MG63 (cell line): Measurements from ENCODE around the gene CTDSP2. TPM values are rescaled to one million over a fixed set of nuclear protein-coding genes. Genes with fewer than 3 reads are reported as not detected.
"Not testable (repeated sequence)": the region's sequence is repeated elsewhere in the genome, so short reads cannot be mapped to it uniquely, and the experiment has no call there.

ENCODE experiments used
- DNase-seq: peaks from one replicate; pipeline ENCODE4 v3.0.0-alpha.2; 2020
- H3K27me3 ChIP-seq: fragments of 250-450 bp; sonication (Bioruptor Pico); 2 replicates; pipeline ENCODE4 v1.5.1; 2020; ENCODE audit warnings: mild to moderate bottlenecking, moderate library complexity
- H3K36me3 ChIP-seq: fragments of 250-450 bp; sonication (Bioruptor Pico); 2 replicates; pipeline ENCODE4 v1.5.1; 2020; ENCODE audit warnings: mild to moderate bottlenecking, moderate library complexity
- H3K4me3 ChIP-seq: fragments of 250-450 bp; sonication (Bioruptor Pico); 2 replicates; pipeline ENCODE4 v1.5.1; 2020; ENCODE audit warnings: mild to moderate bottlenecking, moderate library complexity
- H3K9me3 ChIP-seq: fragments of 250-450 bp; sonication (Bioruptor Pico); 2 replicates; pipeline ENCODE4 v1.5.1; 2020; ENCODE audit warnings: mild to moderate bottlenecking, moderate library complexity
- total RNA-seq: library from RNA; depleted of rRNA; stranded (reverse); fragments of >200 nt; shearing (Covaris generic); gene quantifications from 2 replicates; pipeline ENCODE4 v1.2.3, GENCODE V29; 2014; ENCODE audit warnings: low replicate concordance

Gene CTDSP2
- total RNA-seq, 1 experiment from 2014 or later: 73.2 TPM

DNA sequence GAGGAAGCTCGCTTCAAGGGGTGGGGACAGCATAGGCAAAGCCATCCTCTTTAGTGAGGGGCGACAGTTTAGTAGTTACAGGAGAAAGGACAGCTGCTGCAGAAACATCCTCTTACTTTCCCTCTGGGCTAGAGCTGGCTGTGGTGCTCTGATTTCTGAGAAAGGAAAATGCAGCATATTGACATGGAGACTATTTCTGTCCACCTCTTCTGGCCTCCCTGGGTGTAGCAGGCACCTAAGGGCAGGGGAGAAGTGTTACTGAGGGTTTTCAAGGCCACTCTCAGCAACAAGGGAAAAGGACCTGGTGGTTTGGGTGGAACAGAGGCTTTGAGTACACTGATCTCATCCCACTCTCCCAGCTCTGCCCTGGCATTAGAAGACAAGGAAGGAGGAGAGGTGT lies 40.0 kb upstream of the CTDSP2 start:
- Histone ChIP-seq H3K27me3 (no peaks in the 10 kb centered on the region), H3K36me3 (no peaks in the 10 kb centered on the region), H3K9me3 (peaks cover 5% of the 10 kb centered on the region; the same call in 1 of the 2 replicates), H3K4me3 (no peak overlapping the region)
- DNase-seq: no peak

DNA sequence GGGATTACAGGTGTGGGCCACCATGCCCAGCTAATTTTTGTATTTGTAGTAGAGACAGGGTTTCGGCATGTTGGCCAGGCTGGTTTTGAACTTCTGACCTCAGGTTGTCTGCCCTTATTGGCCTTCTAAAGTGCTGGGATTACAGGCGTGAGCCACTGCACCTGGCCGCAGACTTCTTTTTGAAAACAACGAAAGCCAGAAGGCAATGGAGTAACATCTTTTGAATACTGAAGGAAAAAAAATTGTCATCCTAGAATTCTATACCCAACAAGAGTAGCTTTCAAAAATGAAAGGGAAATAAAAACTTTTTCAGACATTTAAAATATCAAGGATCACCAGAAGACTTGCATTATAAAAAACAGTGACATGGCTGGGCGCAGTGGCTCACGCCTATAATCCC lies 38.7 kb upstream of the CTDSP2 start:
- Histone ChIP-seq H3K4me3 (no peak overlapping the region), H3K27me3 (no peaks in the 10 kb centered on the region), H3K36me3 (no peaks in the 10 kb centered on the region), H3K9me3 (peaks cover 5% of the 10 kb centered on the region; the same call in 1 of the 2 replicates)
- no peak for DNase-seq

DNA sequence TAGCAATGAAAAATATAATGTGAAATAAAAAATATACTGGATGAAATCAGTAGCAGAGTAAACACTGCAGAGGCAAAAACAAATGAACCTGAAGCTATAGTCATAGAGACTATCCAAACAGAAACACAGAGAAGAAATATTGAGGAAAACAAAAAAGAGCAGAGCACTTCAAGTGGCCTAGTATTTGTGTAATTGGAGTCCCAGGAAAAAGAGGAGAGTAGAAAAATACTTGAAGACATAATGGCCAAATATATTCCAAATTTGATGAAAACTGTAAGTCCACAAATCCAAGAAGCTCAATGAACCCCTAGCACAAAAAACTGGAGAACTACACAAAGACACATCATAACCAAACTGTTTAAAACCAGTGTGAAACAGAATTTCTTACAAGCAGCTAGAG lies 37.2 kb upstream of the CTDSP2 start:
- DNase-seq: no peak
- H3K4me3 ChIP-seq: no peak overlapping the region
- H3K27me3 ChIP-seq: no peaks in the 10 kb centered on the region
- peaks cover 5% of the 10 kb centered on the region; the same call in 1 of the 2 replicates for H3K9me3 ChIP-seq
- H3K36me3 ChIP-seq: no peaks in the 10 kb centered on the region

DNA sequence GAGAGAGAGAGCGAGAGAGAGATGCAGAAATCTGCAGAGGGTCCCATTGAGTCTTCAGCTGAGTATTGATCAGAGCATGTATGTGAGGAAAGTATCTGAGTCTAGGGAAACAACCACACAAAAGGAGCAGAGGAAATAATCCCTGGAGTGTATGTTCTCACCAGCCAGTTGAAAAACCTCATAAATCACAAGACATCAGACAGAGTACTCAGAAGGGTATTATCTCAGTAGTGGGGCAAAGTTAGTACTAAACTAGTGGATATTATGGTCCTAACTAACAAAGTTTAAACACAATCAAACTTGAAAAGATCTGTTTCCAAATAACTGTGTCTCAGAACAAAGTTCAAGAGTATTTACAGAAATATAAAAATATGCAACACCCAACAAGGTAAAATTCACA lies 36.5 kb upstream of the CTDSP2 start:
- peaks cover 5% of the 10 kb centered on the region; the same call in 1 of the 2 replicates for H3K9me3 ChIP-seq
- H3K36me3 ChIP-seq: no peaks in the 10 kb centered on the region
- no peak overlapping the region for H3K4me3 ChIP-seq
- no peak for DNase-seq
- H3K27me3 ChIP-seq: no peaks in the 10 kb centered on the region

DNA sequence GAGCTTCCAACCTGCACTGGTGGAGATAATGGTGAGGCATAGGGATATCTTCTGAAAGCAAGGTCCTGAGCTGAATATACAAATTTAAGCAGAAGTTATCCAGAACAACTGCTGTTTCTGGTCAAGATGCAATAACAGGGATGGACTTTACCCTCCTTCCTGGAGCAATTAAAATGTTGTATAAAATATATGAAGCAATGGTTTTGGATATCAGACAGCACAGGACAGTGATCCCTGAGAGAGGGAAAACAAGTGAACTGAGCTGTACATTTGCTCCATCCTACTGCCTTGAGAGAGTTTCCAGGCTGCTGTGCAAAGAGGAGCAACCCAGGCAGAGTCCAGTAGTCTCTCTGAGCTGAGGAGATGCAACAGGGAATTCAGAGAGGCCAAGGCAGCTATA lies 36.0 kb upstream of the CTDSP2 start:
- no peaks in the 10 kb centered on the region for H3K27me3 ChIP-seq
- H3K4me3 ChIP-seq: no peak overlapping the region
- H3K9me3 ChIP-seq: peaks cover 5% of the 10 kb centered on the region; the same call in 1 of the 2 replicates
- DNase-seq: no peak
- no peaks in the 10 kb centered on the region for H3K36me3 ChIP-seq

DNA sequence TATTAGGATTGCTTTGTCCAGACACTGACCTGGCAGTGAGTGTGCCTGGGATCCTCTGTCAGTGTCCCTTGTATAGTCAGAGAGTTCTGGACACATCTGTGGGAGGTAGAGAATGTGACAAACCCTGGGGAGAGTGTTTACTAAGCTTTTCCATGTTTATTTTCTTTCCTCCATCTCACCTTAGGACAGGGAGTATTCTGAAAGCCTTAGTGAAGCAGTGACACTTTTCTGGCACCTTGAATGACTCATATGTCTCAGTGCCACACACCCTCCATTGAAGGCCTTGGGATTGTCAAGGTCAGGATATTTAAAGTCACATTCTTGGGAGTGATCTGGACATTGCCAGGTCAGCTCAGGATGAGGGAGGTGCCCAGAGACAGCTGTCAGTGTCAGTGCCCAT lies 34.9 kb upstream of the CTDSP2 start:
- Histone ChIP-seq H3K9me3 (peaks cover 5% of the 10 kb centered on the region; the same call in 1 of the 2 replicates), H3K4me3 (no peak overlapping the region), H3K27me3 (no peaks in the 10 kb centered on the region), H3K36me3 (no peaks in the 10 kb centered on the region)
- no peak for DNase-seq

DNA sequence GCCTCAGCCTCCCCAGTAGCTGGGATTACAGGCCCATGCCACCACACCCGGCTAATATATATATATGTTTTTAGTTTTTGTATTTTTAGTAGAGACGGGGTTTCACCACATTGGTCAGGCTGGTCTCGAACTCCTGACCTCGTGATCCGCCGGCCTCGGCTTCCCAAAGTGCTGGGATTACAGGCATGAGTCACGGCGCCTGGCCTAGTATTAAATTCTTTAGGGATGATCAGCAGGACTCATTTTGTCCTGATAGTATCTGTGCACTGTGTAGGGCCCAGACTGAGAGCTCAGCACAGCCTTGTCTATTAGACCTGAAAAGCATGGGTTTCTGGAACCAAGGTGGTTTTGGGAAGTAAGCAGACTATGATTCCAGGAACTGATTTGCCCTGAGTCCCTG lies 34.5 kb upstream of the CTDSP2 start:
- H3K36me3 ChIP-seq, DNase-seq, H3K4me3 ChIP-seq, H3K9me3 ChIP-seq, H3K27me3 ChIP-seq: not testable (repeated sequence)

DNA sequence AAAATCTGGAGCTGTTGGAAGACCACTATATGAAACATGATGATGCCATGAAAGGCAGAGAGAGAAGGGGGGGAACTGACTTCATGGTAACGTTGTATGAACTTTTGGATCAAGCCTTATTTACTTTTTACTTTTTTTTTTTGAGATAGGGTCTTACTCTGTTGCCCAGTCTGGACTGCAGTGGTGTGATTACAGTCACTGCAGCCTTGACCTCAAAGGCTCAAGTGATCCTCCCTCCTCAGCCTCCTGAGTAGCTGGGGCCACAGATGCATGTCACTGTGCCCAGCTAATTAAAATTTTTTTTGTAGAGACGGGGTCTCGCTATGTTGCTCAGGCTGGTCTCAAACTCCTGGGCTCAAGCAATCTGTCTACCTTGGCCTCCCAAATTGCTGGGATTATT lies 31.3 kb upstream of the CTDSP2 start:
- H3K4me3 ChIP-seq: no peak overlapping the region
- H3K27me3 ChIP-seq: no peaks in the 10 kb centered on the region
- H3K36me3 ChIP-seq: no peaks in the 10 kb centered on the region
- H3K9me3 ChIP-seq: no peaks in the 10 kb centered on the region
- DNase-seq: no peak

DNA sequence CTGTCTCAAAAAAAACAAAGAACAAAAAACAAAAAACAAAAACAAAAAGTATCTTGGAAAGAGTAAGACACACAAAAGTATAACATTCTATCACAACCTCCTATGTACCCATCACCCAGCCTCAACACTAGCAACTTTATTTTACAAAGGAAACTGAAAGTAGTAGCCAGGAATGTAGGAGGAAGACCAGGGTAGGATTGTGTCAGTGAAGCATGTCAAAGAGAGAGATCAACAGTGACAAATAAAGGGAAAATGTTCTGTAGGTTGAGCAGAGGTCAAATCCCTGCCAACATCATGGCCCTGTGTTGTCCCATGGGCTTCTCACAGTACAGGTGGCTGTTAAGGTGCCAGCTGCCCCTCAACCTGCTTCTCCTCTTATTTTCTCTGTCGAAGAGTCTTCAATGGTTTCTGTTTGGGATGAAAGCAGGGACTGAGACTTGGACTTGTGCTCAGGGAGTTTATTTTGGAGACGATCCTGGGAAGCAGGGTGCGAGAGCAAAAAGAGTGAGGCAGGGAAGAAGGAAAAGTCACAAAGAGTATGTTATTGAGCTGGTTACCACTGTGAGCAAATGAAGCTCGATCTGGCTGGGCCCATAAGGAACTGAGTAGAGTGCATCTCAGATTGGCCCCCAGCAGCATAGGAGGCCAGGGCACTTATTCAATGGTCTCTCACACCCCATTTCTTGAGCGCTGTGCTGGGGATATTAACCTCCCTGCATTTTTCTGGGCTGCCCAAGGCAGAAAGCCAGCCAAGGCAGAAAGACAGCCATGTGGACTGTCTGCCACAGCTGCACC lies 29.4 kb upstream of the CTDSP2 start:
- no peaks in the 10 kb centered on the region for H3K9me3 ChIP-seq
- H3K4me3 ChIP-seq: no peak overlapping the region
- no peak for DNase-seq
- no peaks in the 10 kb centered on the region for H3K36me3 ChIP-seq
- no peaks in the 10 kb centered on the region for H3K27me3 ChIP-seq

DNA sequence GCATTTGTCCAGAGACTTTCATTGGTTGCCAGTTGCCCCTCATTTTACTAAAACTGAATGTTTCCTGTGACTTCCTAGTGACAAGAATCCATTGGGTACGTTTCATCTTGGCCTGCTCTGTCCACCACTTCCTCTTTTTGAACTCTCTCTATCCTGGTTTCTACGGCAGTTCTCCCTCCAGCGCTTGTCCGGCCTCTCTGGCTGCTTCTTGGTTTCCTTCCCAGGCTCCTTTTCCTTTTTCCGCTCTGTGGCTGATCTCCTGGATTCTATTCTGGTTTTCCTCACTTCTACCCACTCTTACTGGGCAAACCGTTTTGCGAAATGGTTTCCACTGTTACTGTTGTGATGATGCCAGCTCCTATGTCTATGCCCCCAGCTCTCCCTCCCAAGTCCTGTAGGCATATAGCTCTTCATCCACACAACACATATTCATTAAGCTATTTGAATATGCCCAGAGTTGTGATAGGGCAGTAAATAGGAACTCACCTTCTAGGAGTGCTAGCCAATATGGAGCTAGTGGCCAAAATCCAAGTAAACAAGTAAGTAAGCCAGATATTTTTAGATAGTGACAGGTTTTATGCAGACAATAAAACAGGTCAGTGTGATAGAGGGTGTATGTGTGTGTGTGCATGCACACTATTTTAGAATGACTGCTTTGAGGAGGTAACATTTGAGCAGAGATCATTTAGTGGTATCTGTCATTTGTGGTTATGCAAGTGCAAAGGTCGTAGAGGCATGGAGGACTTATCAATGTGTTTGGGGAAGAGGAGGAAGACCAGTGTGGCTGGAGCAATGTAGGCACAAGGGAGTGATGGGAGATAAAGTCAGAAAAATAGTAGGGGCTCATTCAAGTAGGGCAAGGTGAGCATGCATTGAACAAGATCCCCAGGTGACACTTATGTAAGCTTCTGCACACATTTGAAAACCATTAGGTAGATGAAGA lies 27.9 kb upstream of the CTDSP2 start:
- DNase-seq: no peak
- no peak overlapping the region for H3K4me3 ChIP-seq
- H3K36me3 ChIP-seq: no peaks in the 10 kb centered on the region
- no peaks in the 10 kb centered on the region for H3K27me3 ChIP-seq
- no peaks in the 10 kb centered on the region for H3K9me3 ChIP-seq

DNA sequence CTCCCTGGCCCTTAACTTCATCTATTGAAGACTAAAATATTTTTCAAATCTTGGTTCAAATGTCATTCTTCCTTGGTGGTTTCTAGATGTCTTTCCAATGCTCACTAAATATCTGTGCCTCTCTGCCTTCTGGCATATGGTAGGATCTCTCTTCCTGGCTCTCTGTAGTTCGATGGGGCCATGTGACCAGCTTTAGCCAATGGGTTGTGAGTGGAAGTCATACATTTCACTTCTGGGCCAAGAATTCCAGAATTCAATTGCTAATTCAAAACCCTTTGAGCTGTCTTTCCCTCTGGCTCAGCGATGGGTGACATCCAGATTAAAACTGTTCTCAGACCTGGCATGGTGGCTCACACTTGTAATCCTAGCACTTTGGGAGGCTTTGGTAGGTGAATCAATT lies 25.8 kb upstream of the CTDSP2 start:
- no peaks in the 10 kb centered on the region for H3K27me3 ChIP-seq
- H3K36me3 ChIP-seq: no peaks in the 10 kb centered on the region
- no peak for DNase-seq
- no peak overlapping the region for H3K4me3 ChIP-seq
- no peaks in the 10 kb centered on the region for H3K9me3 ChIP-seq

DNA sequence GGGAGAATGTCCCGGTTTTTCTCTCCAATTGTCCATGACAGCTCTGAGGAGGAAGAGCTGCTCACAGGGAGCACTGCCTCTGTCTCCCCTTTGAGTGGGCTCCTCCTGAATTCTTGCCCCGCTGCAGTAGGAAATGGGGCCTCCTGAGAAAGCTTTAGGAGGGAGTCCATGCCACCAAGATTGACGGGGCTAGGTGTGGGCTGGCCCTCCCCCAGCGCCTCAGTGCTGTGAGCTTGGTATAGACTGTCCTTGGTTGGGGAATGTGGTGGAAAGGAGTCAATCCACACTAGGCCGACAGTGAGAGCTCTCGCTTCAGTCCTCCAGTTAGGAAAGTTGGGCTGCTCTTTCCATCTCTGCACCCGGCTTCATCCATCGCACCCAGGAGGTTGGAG lies 23.4 kb upstream of the CTDSP2 start:
- Histone ChIP-seq H3K36me3 (no peaks in the 10 kb centered on the region), H3K27me3 (no peaks in the 10 kb centered on the region), H3K9me3 (no peaks in the 10 kb centered on the region), H3K4me3 (no peak overlapping the region)
- DNase-seq: no peak

DNA sequence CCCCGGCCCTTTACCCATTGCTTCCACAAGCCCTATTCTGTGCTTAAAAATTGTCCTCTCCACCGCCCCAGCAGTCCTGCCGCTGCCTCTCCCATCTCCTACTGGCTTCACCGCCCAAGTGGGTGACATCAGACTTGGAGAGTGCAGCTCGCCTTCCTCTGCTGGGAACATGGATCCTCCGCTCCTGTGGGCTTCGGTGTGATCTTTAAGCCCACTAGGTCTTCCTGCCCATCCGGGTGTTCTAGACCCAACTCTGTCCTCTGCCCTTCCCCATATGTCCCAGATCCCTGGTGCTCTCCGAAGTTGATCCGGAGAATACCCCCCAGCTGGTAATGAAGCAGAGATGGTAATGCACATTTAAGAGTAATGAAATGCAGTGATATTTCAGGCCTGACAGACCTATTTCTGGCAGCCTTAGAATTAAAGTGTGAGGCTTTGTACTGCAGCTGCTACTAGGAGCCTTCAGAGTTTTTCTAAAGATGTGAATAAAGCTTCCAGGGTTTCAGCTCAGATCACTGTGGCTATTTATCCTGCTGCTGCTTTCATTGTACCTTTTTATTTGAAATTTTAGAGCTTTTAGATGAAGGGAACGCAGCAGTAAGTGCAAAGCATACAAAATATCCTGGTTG lies 22.9 kb upstream of the CTDSP2 start:
- Histone ChIP-seq H3K9me3 (no peaks in the 10 kb centered on the region), H3K36me3 (no peaks in the 10 kb centered on the region), H3K4me3 (no peak overlapping the region), H3K27me3 (no peaks in the 10 kb centered on the region)
- no peak for DNase-seq

DNA sequence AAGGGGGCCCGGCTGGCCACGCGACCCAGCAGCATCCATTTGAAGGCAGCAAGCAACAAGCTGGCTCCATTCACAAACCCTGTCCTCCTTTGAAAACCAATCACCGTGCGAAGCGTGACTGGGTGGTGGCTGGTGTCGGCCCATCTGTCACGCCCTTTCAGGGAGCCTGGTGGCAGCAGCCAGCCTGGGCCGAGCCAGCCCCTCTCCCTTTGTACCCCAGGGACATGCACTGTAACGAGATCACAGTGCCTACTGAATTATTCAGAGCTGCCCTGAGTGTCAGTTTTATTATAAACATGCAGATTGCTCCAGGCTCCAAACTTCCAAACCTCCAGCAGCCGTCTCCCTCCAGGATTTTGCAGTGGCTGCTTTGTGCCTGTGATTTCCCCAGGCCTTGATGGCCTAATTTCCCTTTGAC lies 22.3 kb upstream of the CTDSP2 start:
- DNase-seq: no peak
- Histone ChIP-seq H3K4me3 (no peak overlapping the region), H3K36me3 (no peaks in the 10 kb centered on the region), H3K9me3 (no peaks in the 10 kb centered on the region), H3K27me3 (no peaks in the 10 kb centered on the region)

DNA sequence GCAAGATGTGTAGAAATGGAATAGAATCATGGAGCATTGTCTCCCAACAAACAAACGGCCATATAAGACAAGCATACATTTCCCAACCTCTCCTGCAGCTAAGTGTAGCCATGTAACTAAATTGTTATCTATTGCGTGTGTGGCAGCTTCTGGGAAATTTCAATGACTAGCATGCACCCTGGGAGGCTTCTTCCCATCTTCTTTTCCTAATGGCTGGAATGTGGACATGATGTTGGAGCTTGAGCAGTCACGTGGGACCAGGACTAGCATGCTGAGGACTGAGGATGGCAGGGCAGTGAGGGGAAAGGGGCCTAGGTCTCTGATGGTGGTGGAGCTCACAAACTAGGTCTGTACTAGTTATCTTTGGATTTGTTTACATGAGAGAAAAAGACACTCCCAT lies 21.7 kb upstream of the CTDSP2 start:
- Histone ChIP-seq H3K36me3 (no peaks in the 10 kb centered on the region), H3K4me3 (no peak overlapping the region), H3K9me3 (no peaks in the 10 kb centered on the region), H3K27me3 (no peaks in the 10 kb centered on the region)
- no peak for DNase-seq

DNA sequence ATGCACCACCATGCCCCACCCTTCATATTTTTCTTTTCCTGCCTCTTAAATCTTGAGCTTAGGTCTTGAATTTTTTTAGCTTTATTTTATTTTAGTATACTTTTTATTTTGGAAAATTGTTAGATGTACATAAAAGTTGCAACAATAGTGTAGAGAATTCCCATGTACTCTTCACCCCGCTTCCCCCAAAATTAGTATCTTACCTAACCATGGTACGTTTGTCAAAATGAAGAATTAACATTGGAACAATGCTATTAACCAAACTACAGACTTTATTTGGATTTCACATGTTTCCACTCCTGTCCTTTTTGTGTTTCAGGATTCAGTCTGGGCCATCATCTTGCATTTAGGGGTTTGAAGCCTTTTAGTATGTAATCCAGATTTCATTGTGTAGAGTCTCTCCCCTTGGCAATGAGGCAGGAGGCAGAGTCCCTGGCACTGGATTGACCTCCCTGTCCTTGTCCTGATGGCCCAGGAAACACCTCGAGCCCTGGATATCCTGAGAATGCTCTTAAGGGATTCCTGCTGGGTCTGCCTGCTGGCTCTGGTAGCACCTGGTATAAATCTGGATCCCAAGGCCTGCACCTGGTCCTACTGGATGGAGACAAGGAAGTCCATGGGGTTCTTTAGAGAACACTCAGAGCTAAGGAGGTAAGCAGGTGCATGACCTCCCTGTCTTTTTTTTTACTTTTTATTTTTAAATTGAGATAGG lies 19.9 kb upstream of the CTDSP2 start:
- H3K4me3 ChIP-seq: no peak overlapping the region
- DNase-seq: no peak
- H3K27me3 ChIP-seq: no peaks in the 10 kb centered on the region
- H3K9me3 ChIP-seq: no peaks in the 10 kb centered on the region
- no peaks in the 10 kb centered on the region for H3K36me3 ChIP-seq
